AG09319 (cell line): Measurements from ENCODE around the gene USP10.

Source experiments
- DNase-seq: peaks from one replicate; pipeline ENCODE4 v3.0.0-alpha.2; 2010; ENCODE audit warnings: low read depth; ENCODE audit errors: extremely low read depth
- TF ChIP-seq, protein P1 (sequence below): IDR thresholded peaks from 2 replicates; pipeline ENCODE4 v1.5.1; 2011; ENCODE audit warnings: low read depth, mild to moderate bottlenecking, inconsistent platforms, low read length, moderate library complexity

The USP10 gene

DNA sequence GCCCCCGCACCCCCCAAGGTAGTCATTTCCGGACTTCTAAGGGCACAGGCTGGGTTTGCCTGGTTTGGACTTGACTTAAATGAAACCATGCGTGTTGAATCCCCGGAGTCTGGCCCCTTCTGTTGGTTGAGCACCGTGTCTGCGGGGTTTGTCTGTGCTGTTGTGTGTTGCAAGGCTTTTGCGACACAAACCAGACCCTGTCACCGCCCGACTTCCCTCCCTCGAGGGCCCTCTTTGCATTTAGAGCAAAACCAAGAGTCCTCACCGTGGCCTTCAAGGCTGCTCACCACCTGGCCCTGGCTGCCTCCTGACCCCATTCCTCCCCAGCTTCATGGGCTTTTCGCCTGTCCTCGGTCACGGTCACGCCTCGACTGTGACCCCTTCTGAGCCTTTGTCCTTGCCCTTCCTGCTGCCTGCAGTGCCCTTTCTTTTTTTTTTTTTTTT, 127.4 kb downstream of the USP10 start:
- no peak for DNase-seq
- TF ChIP-seq, protein P1, sequence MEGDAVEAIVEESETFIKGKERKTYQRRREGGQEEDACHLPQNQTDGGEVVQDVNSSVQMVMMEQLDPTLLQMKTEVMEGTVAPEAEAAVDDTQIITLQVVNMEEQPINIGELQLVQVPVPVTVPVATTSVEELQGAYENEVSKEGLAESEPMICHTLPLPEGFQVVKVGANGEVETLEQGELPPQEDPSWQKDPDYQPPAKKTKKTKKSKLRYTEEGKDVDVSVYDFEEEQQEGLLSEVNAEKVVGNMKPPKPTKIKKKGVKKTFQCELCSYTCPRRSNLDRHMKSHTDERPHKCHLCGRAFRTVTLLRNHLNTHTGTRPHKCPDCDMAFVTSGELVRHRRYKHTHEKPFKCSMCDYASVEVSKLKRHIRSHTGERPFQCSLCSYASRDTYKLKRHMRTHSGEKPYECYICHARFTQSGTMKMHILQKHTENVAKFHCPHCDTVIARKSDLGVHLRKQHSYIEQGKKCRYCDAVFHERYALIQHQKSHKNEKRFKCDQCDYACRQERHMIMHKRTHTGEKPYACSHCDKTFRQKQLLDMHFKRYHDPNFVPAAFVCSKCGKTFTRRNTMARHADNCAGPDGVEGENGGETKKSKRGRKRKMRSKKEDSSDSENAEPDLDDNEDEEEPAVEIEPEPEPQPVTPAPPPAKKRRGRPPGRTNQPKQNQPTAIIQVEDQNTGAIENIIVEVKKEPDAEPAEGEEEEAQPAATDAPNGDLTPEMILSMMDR: no peak

DNA sequence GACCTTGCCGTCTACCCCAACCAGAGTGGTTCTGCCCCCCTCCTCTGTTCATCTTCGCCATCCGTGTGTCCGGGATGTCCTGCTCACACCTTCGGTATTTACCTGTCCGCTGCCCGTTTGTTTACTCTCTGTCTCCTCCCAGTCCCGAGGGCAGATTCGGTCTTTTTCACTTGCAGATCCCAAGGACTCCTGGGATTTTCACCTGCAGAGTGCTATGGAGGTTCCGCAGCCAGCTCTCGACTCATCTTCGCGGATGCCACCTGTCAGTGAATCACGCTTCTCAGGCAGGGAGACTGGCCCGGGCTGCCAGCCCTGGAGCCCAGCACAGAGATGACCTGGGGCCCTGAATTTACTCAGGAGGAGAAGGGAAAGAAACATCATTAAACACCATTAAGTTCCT, 128.1 kb downstream of the USP10 start:
- TF ChIP-seq, protein P1: no peak
- no peak for DNase-seq

DNA sequence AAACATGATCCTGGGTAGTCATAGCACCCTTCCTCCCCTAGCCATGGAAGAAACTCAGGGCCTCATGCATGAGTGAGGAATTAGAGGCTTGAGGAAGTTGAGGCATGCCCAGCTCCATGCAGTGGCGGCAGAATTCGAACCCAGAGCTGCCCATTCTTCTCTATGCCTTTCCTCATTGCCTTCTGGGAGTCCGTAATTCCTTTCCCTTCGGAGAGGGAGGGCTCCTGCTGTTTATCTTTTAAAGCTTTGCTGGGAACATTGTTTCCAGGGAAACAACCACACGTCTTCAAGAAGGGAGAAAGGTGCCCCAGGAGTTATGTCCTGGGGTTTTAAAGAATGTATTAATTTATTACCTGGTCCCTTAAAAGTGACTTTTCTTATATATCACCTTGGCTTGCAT, 128.5 kb downstream of the USP10 start:
- TF ChIP-seq, protein P1: no peak
- DNase-seq: no peak
